MM.1S (cell line): ENCODE data around the gene TP73.

Experiments
- CTCF ChIP-seq: fragments of 300-600 bp; sonication (generic); IDR thresholded peaks from 2 replicates; pipeline ENCODE4 v1.5.1; 2016; ENCODE audit warnings: antibody characterized with exemption, low read length, mixed read lengths
- EZH2 ChIP-seq: fragments of 300-600 bp; sonication (generic); optimal IDR thresholded peaks from 2 replicates; pipeline ENCODE3; 2017; ENCODE audit warnings: low read depth, mild to moderate bottlenecking, antibody characterized with exemption, low read length, mixed read lengths

- TF ChIP-seq EZH2 (no peak), CTCF (no peak)
These were observed 8.0 kb upstream of the TP73 start for GRCh38 chr1:3644273-3644672.
